ENCODE results near the gene SCGB2B2. TPM values are rescaled to one million over a fixed set of nuclear protein-coding genes. Genes with fewer than 3 reads are reported as not detected.

The SCGB2B2 gene, protein sequence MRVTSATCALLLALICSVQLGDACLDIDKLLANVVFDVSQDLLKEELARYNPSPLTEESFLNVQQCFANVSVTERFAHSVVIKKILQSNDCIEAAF
- total RNA-seq, result under 0.01 TPM in 1 of 2 replicates, not detected in the other

GRCh38 chr19:34676697-34677385 lies at the start of gene SCGB2B2:
Gene SCGB2B2, minus strand, starts transcription at chr19:34677159. Its CDS starts 82,596 bp downstream, at chr19:34594563.

DNA sequence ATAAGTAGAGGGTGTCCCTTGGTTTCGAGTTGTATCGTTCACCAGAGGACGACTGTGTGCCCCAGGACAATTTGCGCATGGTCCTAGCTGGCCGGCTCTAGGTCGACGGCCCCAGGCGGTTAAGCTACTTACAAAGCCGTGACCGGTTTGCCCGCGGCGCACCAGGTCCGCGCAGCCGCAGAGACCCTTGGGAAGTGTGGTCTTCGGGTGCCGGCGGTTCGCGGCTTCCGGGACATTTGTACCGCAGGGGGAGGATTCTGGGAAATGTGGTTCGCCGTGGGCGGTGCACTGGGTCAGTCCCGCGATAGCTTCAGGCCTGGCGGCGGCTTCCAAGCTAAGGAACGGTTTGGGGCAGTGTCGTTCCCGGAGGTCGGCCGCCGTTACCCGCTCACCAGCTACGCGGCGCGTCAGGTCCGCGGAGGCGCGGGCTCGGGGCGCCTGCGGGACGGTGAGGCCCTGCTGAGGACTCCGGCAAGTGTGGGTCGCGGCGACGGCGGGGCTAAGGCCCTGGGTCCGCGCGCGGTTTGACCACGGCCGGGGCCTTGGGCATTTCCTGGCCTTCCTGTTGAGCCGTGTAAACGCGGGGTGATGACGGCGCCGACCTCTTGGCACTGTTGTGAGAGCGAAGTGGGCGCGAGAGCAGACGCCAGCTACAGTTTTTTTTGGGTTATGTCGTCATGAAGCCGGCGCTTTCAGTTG lies 576 bp upstream of the SCGB2B2 start, which contains the start of gene ZNF302:
Gene ZNF302, plus strand, starts transcription at position 293 of the 699 bp plus-strand sequence. CDS start 1,127 bp downstream, outside the sequence.

Other genes with a start within 250 kb of the SCGB2B2 start
- gene UBA2, start 248.8 kb downstream of the SCGB2B2 start, total RNA-seq, result 217 and 241 TPM in 2 replicates
- gene WTIP, start 195.4 kb downstream of the SCGB2B2 start, total RNA-seq, result 32.0 and 38.6 TPM in 2 replicates
- gene ZNF302, start 519 bp upstream of the SCGB2B2 start, total RNA-seq, result 4.6 and 6.4 TPM in 2 replicates
- 7.2 and 8.5 TPM in 2 replicates for gene ZNF181, start 57.1 kb upstream of the SCGB2B2 start, total RNA-seq
- 1.3 and 1.7 TPM in 2 replicates for gene ZNF599, start 96.1 kb upstream of the SCGB2B2 start, total RNA-seq
- 1.7 and 3.2 TPM in 2 replicates for gene ZNF30, start 249.7 kb upstream of the SCGB2B2 start, total RNA-seq

All from tracheal epithelial cell (primary cell).